Kidney glomerular epithelial cell (primary cell): Measurements from ENCODE around the gene ARMC5.
A peak's percentile ranks its signal among the peaks of the same experiment; 100 is the strongest.
"Not testable (repeated sequence)": the region's sequence is repeated elsewhere in the genome, so short reads cannot be mapped to it uniquely, and the experiment has no call there.

ENCODE experiments used
- DNase-seq: peaks from one replicate; lab custom pipeline; 2025; lab: John Stamatoyannopoulos, UW

ARMC5 gene

DNA sequence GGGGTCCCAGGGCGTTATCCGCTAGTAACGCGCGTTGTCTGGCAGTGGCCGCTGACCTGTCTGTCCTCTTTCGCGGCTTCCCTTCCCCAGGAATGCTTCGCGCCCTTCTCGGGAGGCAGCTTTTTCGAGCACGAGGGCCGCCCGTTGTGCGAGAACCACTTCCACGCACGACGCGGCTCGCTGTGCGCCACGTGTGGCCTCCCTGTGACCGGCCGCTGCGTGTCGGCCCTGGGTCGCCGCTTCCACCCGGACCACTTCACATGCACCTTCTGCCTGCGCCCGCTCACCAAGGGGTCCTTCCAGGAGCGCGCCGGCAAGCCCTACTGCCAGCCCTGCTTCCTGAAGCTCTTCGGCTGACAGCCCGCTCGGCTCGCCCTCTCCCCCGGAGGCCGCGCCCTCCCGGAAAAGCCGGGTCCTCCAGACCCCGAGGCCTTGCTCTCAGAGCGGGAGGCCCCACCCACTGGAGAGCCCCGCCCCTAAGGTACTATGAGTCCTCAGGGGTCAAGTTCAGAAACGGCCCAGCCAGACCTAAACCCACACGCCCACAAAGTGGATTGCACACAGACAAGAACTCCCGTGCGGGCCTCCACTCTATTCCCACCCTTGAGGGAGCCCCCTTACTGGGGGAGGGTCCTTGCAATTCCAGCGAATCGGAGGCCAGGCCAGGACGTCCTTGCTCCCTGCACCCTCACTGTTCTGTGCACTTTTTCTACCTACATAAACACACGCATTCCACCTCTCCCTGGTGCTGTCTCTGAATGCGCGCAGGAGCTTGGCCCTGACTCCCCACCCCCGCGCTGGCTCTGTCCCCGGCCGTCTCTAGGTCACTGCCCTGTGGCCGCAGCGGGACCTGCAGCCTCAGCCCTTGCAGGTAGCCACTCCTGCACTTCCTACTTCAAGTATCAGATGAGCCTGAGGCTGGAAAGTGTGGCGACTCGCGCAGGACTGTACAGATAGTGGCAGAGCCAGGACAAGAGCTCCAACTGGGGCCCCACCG lies 18.2 kb downstream of the ARMC5 start:
- DNase-seq, result no peak

DNA sequence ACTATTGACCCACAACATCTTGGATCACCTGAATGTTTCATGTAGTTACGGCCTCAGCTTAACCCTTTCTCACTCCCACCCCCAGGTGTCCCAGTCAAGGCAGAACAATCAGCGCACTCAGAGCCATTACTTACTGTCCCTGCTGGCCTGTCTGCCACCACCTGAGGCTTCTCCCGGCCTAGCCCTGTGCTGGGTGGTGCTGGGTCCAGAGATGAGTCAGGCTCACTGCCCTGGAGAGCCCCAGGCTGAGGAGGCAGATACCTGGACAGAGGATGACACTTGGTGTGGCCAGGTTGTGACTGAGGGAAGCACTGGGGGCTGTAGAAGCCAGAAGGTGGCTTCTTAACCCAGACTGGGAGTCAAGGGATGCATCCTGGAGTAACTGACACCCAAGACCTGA lies 19.7 kb downstream of the ARMC5 start:
- no peak for DNase-seq

DNA sequence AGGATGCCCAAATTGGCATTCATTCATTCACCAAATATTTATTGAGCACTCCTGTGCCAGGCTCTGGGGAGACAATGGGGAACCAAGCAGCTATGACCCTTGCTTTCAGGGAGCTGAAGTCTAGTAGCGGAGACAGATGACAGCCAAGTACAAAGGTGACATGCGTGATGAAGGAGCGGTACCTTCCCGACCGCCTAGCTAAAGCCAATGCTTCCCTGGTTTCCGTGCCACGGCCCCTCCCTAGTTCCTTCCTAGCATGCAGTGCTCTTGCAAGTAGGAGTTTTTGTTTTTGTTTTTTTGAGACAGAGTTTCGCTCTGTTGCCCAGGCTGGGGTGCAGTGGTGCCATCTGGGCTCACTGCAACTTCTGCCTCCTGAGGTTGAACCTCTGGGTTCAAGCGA lies 20.4 kb downstream of the ARMC5 start:
- DNase-seq, result no peak

DNA sequence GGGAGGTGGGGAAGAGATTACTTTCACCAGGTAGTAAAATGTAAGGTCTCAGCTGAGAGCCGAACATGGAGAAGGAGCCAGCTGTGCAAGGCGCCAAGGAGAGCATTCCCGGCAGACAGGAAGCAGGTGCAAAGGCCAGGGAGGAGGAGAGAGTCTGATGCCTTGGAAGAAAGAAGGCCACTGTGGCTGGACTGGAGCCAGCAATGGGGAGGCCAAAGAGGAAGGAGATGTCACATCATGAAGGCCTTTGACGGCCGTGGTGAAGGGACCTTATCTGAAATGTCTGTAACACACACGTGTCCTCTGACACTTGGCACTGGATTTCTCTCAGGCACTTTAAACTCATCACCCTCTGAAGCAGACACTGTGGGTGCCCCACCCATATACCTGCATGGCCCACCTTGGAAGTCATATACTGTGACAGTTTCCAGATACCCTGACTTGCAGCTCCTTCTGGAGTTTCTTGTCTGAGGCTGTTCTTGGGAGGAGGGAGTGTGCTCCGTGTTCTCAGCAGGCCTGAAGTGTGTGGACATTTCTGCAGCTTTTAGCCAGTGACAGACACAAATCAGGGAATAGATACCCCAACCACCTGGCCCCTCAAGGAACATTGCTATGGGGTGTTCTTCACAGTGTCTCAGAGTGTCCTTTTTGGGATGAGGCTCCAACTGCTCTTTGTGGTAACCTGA lies 21.7 kb downstream of the ARMC5 start:
- no peak for DNase-seq

DNA sequence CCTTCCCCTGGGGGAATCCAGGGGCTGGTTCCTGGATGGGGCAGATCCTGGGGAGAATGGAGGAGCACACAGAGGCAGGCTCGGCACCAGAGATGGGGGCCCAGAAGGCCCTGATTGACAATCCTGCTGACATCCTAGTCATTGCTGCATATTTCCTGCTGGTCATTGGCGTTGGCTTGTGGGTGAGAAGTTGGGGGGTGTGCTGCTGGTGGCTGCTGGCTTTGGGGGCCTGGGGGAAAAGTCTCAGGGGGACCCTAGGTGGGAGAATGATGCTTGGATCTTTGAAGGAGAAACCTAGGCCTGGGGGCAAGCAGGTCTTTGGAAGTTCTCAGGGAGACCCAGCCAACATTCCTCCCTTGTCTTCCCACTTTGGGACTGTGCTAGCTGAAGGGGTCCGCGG lies 23.8 kb downstream of the ARMC5 start, which contains the start of gene SLC5A2:
Gene SLC5A2 (plus strand): TSS at position 43 of the 400 bp plus-strand sequence. CDS start 14 bp downstream, at position 57.
- DNase-seq, result no peak

DNA sequence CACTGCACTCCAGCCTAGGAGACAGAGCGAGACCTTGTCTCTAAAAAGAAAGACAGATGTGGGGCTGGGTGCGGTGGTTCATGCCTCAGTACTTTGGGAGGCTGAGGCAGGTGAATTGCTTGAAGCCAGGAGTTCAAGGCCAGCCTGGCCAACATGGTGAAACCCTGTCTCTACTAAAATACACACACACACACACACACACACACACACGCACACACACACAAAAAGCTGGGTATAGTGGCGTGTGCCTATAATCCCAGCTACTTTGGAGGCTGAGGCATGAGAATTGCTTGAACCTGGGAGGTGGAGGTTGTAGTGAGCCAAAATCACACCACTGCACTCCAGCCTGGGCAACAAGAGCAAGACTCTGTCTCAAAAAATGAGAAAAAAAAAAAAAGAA lies 24.7 kb downstream of the ARMC5 start:
- not testable (repeated sequence) for DNase-seq

DNA sequence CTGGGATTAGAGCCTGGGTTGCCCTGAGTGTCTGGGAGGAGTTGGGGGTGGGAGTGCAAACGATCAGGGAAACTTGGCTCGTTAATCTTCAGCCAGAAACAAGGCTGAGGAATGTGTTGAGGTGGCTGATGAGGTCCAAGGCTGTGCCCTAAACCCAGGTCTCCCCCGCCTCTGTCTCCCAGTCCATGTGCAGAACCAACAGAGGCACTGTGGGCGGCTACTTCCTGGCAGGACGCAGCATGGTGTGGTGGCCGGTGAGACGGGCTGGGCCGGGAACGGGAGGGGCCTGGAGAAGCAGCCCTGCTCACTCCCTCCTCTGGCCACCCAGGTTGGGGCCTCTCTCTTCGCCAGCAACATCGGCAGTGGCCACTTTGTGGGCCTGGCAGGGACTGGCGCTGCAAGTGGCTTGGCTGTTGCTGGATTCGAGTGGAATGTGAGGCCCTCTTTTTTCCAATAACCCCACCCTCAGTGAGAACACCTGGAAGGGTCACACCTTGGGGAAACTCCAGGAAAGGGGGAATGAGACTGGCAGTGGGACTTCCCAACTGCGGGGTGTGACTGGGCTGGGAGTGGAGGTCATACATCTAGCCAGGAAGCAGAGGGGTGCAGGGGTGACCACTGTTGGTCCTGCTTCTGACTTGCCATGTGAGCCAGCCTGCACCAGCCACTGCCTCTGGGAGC lies 25.3 kb downstream of the ARMC5 start:
- peak; percentile 93 for DNase-seq

DNA sequence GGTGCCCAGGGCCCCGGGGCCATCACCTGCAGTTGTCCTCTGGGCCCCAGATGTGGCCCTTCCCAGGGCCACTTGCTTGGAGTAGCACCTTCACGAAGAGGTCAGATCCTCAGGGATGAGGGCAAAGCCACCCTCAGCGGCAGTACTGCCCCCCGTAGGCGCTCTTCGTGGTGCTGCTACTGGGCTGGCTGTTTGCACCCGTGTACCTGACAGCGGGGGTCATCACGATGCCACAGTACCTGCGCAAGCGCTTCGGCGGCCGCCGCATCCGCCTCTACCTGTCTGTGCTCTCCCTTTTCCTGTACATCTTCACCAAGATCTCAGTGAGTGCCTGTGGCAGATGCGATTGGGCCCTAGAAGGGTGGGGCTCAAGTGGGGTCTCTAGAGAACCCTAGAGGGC lies 26.3 kb downstream of the ARMC5 start:
- DNase-seq, result no peak

DNA sequence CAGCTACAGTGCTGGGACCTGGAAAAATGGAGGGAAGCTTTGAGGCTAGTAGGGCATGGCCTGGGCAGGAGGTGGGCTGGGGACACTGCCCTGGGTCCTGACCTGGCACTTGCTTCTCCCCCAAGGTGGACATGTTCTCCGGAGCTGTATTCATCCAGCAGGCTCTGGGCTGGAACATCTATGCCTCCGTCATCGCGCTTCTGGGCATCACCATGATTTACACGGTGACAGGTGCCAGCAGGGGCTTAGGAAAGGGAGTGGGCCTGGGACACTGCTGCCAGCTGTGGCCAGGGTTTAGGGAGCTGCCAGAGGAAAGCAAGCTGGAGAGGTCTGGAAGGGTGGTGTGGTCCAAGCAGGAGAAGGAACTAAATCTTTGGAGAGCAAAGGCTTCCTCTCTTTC lies 26.7 kb downstream of the ARMC5 start:
- no peak for DNase-seq

DNA sequence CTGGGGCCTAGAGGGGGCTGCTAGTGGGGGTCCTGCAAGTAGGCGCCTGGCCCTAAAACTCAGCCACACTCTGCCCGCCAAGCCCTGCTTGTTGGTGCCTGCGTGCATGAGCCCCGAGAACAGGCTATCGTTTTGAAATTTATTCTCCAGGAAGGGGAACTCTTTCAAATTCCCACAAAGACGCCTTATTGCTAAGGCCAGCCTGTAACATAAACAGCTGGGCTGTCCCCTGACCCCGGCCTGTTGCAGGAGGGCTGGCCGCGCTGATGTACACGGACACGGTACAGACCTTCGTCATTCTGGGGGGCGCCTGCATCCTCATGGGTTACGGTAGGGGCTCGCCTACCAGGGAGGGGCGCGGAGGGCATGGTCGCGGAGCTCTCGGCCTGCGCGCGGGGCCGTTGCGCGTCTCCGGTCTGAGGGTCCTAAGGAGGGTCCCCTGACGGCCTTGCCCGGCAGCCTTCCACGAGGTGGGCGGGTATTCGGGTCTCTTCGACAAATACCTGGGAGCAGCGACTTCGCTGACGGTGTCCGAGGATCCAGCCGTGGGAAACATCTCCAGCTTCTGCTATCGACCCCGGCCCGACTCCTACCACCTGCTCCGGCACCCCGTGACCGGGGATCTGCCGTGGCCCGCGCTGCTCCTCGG lies 27.9 kb downstream of the ARMC5 start:
- DNase-seq, result no peak

DNA sequence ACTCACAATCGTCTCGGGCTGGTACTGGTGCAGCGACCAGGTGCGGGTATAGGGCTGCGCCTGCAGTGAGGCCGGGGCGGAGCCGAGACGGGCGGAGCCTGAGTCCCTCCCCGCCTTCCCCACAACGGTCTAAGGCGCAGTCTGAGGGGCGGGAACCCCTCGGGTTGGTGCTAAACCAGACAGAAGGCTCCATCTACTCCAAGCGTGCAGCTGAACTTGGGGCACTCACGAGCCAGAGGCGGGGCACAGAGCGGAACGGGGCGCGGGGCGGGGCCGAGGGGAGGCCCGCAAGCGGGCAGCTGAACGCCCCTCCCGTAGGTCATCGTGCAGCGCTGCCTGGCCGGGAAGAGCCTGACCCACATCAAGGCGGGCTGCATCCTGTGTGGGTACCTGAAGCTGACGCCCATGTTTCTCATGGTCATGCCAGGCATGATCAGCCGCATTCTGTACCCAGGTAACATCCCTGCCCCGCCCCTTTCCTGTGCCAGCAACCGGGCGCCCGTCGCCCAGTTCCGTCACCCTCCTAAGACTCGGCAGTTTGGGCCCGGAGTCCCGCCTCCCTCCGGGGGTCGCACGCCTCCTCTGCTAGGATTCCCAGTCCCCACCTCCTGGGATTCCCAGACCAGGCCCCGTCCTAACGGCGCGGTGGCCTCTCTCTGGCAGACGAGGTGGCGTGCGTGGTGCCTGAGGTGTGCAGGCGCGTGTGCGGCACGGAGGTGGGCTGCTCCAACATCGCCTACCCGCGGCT lies 28.6 kb downstream of the ARMC5 start:
- peak; percentile 19 for DNase-seq

DNA sequence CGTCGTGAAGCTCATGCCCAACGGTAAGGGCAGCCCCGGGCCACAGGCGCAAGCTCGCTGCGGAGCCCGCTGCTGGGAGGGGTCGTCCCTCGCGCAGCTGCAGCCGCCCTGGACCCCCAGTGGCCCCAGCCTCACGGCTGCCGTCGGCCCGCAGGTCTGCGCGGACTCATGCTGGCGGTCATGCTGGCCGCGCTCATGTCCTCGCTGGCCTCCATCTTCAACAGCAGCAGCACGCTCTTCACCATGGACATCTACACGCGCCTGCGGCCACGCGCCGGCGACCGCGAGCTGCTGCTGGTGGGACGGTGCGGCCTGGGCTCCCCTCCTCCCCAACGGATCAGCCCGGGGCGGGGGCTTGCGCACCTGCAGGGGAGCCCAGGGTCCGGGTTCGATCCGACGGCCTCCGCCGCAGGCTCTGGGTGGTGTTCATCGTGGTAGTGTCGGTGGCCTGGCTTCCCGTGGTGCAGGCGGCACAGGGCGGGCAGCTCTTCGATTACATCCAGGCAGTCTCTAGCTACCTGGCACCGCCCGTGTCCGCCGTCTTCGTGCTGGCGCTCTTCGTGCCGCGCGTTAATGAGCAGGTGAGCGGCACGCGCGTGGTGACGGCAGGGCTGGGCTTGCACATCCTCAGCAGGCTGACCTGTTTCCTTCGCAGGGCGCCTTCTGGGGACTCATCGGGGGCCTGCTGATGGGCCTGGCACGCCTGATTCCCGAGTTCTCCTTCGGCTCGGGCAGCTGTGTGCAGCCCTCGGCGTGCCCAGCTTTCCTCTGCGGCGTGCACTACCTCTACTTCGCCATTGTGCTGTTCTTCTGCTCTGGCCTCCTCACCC lies 29.4 kb downstream of the ARMC5 start:
- no peak for DNase-seq

DNA sequence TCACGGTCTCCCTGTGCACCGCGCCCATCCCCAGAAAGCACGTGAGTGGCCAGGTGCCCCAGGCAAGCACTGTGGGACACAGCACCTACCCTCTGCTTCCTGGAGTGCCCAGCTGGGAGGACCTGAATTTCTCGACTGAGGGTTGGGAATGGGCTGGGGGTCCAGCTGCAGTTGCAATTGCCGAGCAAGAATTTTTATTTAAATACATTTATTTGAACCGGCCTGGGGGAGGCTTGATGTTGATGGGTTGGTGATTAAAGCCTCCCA lies 29.9 kb downstream of the ARMC5 start:
- no peak for DNase-seq

DNA sequence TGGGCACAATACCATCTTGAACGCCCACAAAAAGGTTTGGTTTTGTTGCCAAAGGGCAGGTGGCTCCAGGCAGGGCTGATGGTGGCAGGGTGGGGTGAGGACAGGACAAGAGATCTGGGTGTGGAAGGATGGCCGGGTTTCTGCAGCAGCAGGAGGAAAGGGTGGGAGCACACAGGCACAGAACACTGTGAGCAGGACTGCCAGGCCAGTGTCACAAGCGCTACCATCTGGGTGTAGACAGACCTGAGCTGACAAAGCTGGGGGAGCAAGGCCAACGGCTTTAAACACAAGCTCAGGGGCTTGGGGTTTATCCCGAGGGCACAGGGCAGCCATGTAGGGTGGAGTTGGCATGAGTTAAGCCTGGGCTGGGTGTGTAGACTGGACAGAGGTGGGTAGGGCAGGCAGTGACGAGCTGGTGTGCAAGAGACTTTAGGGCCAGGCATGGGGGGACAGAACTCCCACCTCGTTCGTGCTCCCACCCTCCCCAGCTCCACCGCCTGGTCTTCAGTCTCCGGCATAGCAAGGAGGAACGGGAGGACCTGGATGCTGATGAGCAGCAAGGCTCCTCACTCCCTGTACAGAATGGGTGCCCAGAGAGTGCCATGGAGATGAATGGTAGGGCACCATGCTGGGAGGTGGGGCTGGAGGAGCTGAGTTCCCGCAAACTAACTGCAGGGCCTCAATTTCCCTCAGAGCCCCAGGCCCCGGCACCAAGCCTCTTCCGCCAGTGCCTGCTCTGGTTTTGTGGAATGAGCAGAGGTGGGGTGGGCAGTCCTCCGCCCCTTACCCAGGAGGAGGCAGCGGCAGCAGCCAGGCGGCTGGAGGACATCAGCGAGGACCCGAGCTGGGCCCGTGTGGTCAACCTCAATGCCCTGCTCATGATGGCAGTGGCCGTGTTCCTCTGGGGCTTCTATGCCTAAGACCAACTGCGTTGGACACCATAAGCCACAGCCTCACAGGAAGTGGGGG lies 30.6 kb downstream of the ARMC5 start:
- DNase-seq, result no peak

DNA sequence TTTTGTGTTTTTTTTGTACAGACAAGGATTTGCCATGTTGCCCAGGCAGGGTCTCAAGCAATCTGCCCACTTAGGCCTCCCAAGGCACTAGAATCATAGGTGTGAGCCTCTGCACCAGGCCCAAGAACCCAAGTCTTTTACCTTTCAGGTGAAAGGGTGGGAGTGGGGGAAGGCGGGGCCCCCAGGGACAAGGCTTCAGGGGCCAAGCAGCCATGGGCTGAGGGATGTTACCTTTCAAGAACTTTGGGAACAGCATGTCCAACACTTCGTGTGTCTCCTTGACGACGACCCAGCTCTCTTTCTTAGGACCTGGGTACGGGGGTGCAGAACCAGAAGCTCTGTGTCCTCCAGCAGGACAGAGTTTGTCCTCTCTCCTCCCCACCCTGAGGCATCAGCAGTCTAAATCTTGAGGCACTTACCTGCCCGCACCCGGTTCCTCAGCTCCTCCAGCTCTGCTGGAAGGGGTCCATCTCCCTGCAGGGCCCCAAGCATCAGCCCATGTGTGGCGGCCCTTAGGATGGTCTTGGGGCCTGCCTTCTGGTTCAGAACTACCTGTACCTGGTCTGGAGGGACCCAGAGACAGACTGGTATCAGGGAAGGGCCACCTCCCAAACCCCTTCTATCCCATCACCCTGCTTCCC lies 32.6 kb downstream of the ARMC5 start:
- no peak for DNase-seq

DNA sequence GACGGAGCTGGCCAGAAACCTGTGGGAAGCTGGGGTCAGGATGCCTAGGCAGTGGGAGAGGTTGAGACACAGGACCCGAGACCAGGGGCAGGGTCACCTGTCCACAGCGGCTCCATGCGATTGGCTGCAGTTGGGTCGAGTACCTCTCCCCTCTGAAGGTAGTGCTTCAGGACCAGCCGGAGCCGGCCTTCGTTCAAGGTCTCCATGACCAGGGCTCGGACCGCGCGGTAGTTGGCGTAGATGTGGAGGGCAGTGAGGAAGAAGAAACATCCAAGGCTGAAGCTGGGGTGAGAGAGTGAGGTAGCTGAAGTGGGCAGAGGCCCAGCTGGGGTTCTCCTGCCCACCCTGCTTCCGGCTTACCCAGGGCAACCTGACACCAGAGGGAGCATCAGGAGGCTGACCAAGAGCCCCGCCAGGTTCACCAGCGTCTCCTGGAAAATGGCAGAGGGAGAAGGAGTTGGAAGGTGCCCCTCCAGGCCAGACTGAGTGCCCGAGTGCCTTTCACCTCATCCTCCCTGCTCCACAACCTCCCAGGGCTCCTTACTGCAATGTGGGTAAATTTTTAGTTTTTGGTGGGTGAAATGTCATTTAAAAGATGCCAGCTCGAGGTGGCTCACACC lies 34.3 kb downstream of the ARMC5 start:
- no peak for DNase-seq

DNA sequence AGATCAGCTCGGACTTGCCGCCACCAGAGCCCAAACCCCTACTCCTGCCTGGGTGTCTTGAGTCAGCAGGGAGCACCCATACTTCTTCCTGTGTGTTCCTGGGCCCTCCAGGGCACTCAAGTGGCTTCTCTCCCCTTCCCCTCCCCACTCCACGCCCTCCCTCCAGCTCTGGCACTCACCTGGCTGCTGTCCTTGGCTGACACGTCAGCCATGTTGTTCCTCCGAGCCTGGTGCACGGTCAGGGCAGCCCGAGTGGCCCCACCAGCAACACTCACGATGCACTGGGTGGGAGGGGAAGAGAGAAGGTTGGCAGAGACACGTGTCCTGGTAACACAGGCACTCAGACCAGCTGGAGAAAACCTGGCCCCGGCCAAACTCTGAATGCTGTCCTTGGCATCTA lies 37.4 kb downstream of the ARMC5 start:
- DNase-seq, result no peak

DNA sequence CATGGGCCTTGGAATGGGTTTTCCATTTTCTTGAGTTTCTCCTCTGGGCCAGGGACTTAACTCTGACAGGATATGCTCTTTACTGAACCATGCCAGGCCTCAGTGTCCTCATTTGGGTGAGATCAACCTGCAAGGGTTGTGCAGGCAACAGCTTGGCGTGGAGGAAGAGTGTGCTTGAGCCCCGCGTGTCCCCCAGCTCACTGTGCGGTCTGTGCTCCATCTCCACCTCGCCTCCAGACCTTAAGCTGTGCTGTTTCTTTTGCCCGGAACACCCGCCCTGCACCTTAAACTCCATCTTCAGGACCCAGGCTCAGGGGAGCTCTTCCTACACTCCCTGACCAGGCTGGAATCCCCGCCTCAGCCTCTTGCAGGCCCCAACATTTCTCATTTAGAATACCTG lies 39.2 kb downstream of the ARMC5 start:
- no peak for DNase-seq

DNA sequence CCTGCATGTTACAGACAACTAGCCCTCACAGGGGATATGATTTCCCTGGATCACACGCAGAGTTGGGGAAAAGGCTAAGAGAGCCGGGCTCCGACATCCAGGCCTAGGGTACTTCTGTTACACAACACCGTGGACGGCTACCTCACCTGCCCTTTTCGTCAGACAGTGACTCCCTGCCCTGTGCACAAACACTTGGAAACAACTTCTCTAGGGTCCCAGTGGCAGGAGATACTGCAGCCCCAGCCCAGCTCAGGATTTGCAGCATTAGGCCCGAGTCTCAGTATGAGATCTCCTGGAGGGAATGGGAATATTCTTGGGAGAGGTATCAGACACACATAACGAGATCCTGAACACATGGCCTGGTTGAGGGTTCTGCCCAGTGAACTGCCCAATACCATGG lies 40.6 kb downstream of the ARMC5 start:
- DNase-seq, result no peak
